GM12878 (cell line): ENCODE measurements around the gene APOA4. TPM values are rescaled to one million over a fixed set of nuclear protein-coding genes. Genes with fewer than 3 reads are reported as not detected.

Experiments
- BHLHE40 ChIP-seq, 2 experiments: fragments of 450-650 bp in 1 of 2; IDR thresholded peaks; 2 replicates each; pipeline ENCODE4 v1.6.1; 2011 to 2017; ENCODE audit warnings: low read depth in 2 of 2, borderline replicate concordance in 1 of 2, improper control_type of control experiment in 1 of 2, low read length in 1 of 2, mild to moderate bottlenecking in 1 of 2
- EZH2 ChIP-seq: IDR thresholded peaks from 2 replicates; pipeline ENCODE4 v1.6.1; 2012; ENCODE audit warnings: low read depth, mild to moderate bottlenecking, control low read depth, inconsistent platforms, low read length, borderline replicate concordance; ENCODE audit not compliant: control insufficient read depth
- GABPA ChIP-seq: IDR thresholded peaks from 2 replicates; pipeline ENCODE4 v1.6.1; 2014; ENCODE audit warnings: antibody characterized with exemption, low read depth, mild to moderate bottlenecking, inconsistent platforms
- MYC ChIP-seq: IDR thresholded peaks from 2 replicates; pipeline ENCODE4 v1.6.1; 2011; ENCODE audit warnings: mild to moderate bottlenecking, low read length, moderate library complexity, inconsistent platforms; ENCODE audit not compliant: insufficient read depth, insufficient replicate concordance, insufficient read length, severe bottlenecking
- NBN ChIP-seq: fragments of 450-650 bp; IDR thresholded peaks from 2 replicates; pipeline ENCODE4 v1.6.1; 2016
- NFYB ChIP-seq: IDR thresholded peaks from 2 replicates; pipeline ENCODE4 v1.6.1; 2011; ENCODE audit warnings: low read depth, mild to moderate bottlenecking, low read length, improper control_type of control experiment, moderate library complexity; ENCODE audit not compliant: insufficient read depth
- NR2C1 ChIP-seq: fragments of 450-650 bp; IDR thresholded peaks from 2 replicates; pipeline ENCODE4 v1.6.1; 2017; ENCODE audit warnings: antibody characterized with exemption, mild to moderate bottlenecking, moderate library complexity
- POLR2AphosphoS2 ChIP-seq: IDR thresholded peaks from 2 replicates; pipeline ENCODE4 v1.6.1; 2011; ENCODE audit warnings: low read depth, mild to moderate bottlenecking, low read length, improper control_type of control experiment, moderate library complexity
- POLR2AphosphoS5 ChIP-seq: IDR thresholded peaks from 2 replicates; pipeline ENCODE4 v1.6.1; 2011; ENCODE audit warnings: mild to moderate bottlenecking, low read length, inconsistent platforms
- SIX5 ChIP-seq: IDR thresholded peaks from 2 replicates; pipeline ENCODE4 v1.6.1; 2011; ENCODE audit warnings: mild to moderate bottlenecking, low read depth, low read length, moderate library complexity; ENCODE audit not compliant: severe bottlenecking
- SP1 ChIP-seq: IDR thresholded peaks from one replicate; pipeline ENCODE4 v1.6.1; 2011; ENCODE audit warnings: low read depth, low read length
- STAT3 ChIP-seq: IDR thresholded peaks from 2 replicates; pipeline ENCODE4 v1.6.1; 2011; ENCODE audit warnings: low read depth, low read length, improper control_type of control experiment
- SUPT20H ChIP-seq: IDR thresholded peaks from 2 replicates; pipeline ENCODE4 v1.6.1; 2011; ENCODE audit warnings: low read depth, mild to moderate bottlenecking, low read length, moderate library complexity, borderline replicate concordance; ENCODE audit not compliant: control insufficient read depth
- TCF7 ChIP-seq: IDR thresholded peaks from 2 replicates; pipeline ENCODE4 v1.6.1; 2014; ENCODE audit warnings: antibody characterized with exemption, borderline replicate concordance
- ZNF24 ChIP-seq: fragments of 450-650 bp; IDR thresholded peaks from 2 replicates; pipeline ENCODE4 v1.6.1; 2017; ENCODE audit warnings: antibody characterized with exemption, mild to moderate bottlenecking
- polyA plus RNA-seq, 11 experiments: library from polyadenylated mRNA; depleted of rRNA in 4 of 11; unstranded in 6 of 11; stranded (reverse) in 5 of 11; fragments of >200 nt; fragmentation: Nextera tagmentation in 4 of 11; fragmentation: Illumina TruSeq in 1 of 11; extraction: Ambion mirVana in 4 of 11; extraction: Trizol in 1 of 11; gene quantifications; 1 replicate in 1 of 11; 2 replicates in 10 of 11; pipeline versions ENCODE4 v1.2.1 to v1.2.3, GENCODE V29; 2011 to 2016; ENCODE audit warnings: inconsistent platforms in 2 of 11, missing spikeins in 2 of 11, low read depth in 1 of 11
- total RNA-seq, 4 experiments: library from RNA; depleted of rRNA in 3 of 4; stranded (reverse); fragments of >200 nt in 3 of 4; fragmentation: Illumina TruSeq in 1 of 4; extraction: Trizol in 1 of 4; gene quantifications; 2 replicates each; pipeline versions ENCODE4 v1.2.1 to v1.2.3, GENCODE V29; 2013 to 2021
- TF ChIP-seq, protein P1 (sequence below): IDR thresholded peaks from 2 replicates; pipeline ENCODE4 v1.6.1; 2012; ENCODE audit warnings: improper control_type of control experiment, low read depth, low read length; ENCODE audit not compliant: insufficient replicate concordance
- TF ChIP-seq, protein P2 (sequence below): IDR thresholded peaks from 2 replicates; pipeline ENCODE4 v1.6.1; 2012; ENCODE audit warnings: low read depth, low read length, improper control_type of control experiment
- TF ChIP-seq, protein P3 (sequence below): IDR thresholded peaks from 2 replicates; pipeline ENCODE4 v1.6.1; 2012; ENCODE audit warnings: low read length, inconsistent platforms
- TF ChIP-seq, protein P4 (sequence below): fragments of 450-650 bp; IDR thresholded peaks from 2 replicates; pipeline ENCODE4 v1.6.1; 2014; ENCODE audit warnings: mild to moderate bottlenecking
- TF ChIP-seq, protein P5 (sequence below): fragments of 450-650 bp; IDR thresholded peaks from 2 replicates; pipeline ENCODE4 v1.6.1; 2017; ENCODE audit warnings: mild to moderate bottlenecking

The APOA4 gene
- total and polyA plus RNA-seq, 10 of the 15 experiments (the other 5 are each of a cell fraction or from before 2014, with no cell fraction given), result not detected

DNA sequence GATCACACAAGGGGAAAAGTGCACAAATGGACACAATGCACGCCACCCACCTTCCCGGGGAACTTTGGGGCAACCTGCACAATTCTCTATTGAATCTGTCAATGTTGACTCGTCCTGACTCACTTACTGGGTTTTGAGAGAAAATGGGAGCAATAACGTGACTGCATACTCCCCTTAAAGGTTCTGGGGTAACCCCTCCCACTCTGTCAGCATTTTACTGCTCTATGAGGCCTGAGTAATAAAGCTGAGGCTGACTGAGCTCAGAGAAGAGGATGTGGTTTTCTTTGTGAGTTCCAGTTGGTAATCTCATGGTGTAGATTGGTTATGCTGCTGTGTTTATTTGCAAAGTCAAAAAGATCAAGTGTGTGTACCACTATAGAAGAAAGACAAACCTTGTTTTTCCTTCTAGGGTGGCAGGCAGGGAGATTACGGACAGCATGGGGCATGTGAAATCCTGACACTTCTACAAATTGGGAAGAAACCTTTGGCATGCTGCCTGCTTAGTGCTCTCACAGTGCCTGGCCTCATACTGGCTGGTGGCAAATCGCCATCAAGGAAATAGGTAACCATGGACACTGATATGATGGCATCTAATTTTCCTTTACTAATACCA, 30.5 kb upstream of the APOA4 start (continued):
- TF ChIP-seq EZH2 (no peak), STAT3 (0 out of 2 replicates have a peak, but pooled peaks have one; percentile 34), SUPT20H (no peak), MYC (no peak), BHLHE40 (IDR thresholded peaks at IDR 0.05; ENCODE audit: borderline replicate concordance in 1 of 2, low read depth in 2 of 2, low read length in 1 of 2) (peak; percentile 49 to 78; a peak in 2 of 4 replicates), POLR2AphosphoS2 (no peak), SIX5 (no peak), NFYB (0 out of 2 replicates have a peak, but pooled peaks have one; percentile 37), GABPA (peak; percentile 38; the same call in 1 of the 2 replicates), TCF7 (no peak), SP1 (peak; percentile 23), NBN (peak; percentile 70; the same call in 1 of the 2 replicates), NR2C1 (no peak), POLR2AphosphoS5 (no peak), ZNF24 (no peak)
- TF ChIP-seq, protein P1, sequence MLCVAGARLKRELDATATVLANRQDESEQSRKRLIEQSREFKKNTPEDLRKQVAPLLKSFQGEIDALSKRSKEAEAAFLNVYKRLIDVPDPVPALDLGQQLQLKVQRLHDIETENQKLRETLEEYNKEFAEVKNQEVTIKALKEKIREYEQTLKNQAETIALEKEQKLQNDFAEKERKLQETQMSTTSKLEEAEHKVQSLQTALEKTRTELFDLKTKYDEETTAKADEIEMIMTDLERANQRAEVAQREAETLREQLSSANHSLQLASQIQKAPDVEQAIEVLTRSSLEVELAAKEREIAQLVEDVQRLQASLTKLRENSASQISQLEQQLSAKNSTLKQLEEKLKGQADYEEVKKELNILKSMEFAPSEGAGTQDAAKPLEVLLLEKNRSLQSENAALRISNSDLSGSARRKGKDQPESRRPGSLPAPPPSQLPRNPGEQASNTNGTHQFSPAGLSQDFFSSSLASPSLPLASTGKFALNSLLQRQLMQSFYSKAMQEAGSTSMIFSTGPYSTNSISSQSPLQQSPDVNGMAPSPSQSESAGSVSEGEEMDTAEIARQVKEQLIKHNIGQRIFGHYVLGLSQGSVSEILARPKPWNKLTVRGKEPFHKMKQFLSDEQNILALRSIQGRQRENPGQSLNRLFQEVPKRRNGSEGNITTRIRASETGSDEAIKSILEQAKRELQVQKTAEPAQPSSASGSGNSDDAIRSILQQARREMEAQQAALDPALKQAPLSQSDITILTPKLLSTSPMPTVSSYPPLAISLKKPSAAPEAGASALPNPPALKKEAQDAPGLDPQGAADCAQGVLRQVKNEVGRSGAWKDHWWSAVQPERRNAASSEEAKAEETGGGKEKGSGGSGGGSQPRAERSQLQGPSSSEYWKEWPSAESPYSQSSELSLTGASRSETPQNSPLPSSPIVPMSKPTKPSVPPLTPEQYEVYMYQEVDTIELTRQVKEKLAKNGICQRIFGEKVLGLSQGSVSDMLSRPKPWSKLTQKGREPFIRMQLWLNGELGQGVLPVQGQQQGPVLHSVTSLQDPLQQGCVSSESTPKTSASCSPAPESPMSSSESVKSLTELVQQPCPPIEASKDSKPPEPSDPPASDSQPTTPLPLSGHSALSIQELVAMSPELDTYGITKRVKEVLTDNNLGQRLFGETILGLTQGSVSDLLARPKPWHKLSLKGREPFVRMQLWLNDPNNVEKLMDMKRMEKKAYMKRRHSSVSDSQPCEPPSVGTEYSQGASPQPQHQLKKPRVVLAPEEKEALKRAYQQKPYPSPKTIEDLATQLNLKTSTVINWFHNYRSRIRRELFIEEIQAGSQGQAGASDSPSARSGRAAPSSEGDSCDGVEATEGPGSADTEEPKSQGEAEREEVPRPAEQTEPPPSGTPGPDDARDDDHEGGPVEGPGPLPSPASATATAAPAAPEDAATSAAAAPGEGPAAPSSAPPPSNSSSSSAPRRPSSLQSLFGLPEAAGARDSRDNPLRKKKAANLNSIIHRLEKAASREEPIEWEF, result no peak
- TF ChIP-seq, protein P2, sequence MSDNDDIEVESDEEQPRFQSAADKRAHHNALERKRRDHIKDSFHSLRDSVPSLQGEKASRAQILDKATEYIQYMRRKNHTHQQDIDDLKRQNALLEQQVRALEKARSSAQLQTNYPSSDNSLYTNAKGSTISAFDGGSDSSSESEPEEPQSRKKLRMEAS, result no peak
- TF ChIP-seq, protein P3, sequence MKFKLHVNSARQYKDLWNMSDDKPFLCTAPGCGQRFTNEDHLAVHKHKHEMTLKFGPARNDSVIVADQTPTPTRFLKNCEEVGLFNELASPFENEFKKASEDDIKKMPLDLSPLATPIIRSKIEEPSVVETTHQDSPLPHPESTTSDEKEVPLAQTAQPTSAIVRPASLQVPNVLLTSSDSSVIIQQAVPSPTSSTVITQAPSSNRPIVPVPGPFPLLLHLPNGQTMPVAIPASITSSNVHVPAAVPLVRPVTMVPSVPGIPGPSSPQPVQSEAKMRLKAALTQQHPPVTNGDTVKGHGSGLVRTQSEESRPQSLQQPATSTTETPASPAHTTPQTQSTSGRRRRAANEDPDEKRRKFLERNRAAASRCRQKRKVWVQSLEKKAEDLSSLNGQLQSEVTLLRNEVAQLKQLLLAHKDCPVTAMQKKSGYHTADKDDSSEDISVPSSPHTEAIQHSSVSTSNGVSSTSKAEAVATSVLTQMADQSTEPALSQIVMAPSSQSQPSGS, result peak; percentile 58; the same call in 1 of the 2 replicates
- TF ChIP-seq, protein P4, sequence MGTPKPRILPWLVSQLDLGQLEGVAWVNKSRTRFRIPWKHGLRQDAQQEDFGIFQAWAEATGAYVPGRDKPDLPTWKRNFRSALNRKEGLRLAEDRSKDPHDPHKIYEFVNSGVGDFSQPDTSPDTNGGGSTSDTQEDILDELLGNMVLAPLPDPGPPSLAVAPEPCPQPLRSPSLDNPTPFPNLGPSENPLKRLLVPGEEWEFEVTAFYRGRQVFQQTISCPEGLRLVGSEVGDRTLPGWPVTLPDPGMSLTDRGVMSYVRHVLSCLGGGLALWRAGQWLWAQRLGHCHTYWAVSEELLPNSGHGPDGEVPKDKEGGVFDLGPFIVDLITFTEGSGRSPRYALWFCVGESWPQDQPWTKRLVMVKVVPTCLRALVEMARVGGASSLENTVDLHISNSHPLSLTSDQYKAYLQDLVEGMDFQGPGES, result no peak
- TF ChIP-seq, protein P5, sequence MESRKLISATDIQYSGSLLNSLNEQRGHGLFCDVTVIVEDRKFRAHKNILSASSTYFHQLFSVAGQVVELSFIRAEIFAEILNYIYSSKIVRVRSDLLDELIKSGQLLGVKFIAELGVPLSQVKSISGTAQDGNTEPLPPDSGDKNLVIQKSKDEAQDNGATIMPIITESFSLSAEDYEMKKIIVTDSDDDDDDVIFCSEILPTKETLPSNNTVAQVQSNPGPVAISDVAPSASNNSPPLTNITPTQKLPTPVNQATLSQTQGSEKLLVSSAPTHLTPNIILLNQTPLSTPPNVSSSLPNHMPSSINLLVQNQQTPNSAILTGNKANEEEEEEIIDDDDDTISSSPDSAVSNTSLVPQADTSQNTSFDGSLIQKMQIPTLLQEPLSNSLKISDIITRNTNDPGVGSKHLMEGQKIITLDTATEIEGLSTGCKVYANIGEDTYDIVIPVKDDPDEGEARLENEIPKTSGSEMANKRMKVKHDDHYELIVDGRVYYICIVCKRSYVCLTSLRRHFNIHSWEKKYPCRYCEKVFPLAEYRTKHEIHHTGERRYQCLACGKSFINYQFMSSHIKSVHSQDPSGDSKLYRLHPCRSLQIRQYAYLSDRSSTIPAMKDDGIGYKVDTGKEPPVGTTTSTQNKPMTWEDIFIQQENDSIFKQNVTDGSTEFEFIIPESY, result no peak
